OCI-LY3 (cell line): Measurements from ENCODE around the gene FOXJ3.

ENCODE experiments used
- CTCF ChIP-seq: fragments of 200-600, 300-600 bp; sonication (generic); IDR thresholded peaks from 2 replicates; pipeline ENCODE4 v1.5.1; 2014; ENCODE audit warnings: antibody characterized with exemption, low read length, low read depth
- EZH2phosphoT487 ChIP-seq: fragments of 200-600 bp; shearing (Covaris generic); IDR thresholded peaks from 2 replicates; pipeline ENCODE4 v1.6.1; 2018; ENCODE audit warnings: antibody characterized with exemption, mixed run types, low read depth

- TF ChIP-seq CTCF (no peak), EZH2phosphoT487 (no peak)
Observed at GRCh38 chr1:42259059-42259738, 75.8 kb downstream of the FOXJ3 start.
